Measurements from ENCODE around the gene CDR2L.

DNA sequence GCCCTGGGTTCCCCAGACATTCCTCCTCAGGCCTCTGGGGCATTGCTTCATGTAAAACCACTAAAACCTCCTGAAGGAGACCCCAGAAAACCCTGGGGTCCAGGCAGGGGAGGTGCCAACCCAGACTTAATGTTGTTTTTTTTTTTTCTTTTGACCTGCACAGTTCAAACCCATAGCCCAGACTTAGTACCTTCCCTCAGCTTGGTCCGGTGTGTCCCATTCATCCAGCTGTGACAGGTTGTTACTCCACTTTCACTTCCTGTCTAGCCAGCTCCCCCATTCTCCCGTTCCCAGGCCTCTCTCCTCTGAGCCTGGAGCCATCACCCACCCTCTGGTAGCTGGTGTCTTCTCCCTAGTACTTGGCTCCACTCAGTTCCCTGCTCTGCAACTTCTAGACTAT is 4.8 kb downstream of the CDR2L start:
- TF ChIP-seq CTCF (IDR thresholded peaks at IDR 0.05): no peak
- no peak for TF ChIP-seq POLR2A (IDR thresholded peaks at IDR 0.05)

Measured in adrenal gland (tissue), 5 donors.